Measurements from ENCODE around the gene RFPL2.

The RFPL2 gene

GRCh38 chr22:32204040-32204855 lies 625 bp downstream of the RFPL2 start:
- H3K18ac ChIP-seq (ENCODE audit: low read length): no peak overlapping the region
- H3K4me2 ChIP-seq (ENCODE audit: low read length): peak overlapping the region; percentile 64
- peak overlapping the region; percentile 6 for H3K23ac ChIP-seq (ENCODE audit: low read length)
- no peak overlapping the region for H4K8ac ChIP-seq (ENCODE audit: low read depth, low read length)
- no peak overlapping the region for H2BK120ac ChIP-seq (ENCODE audit: low read depth, low read length)
- H2BK15ac ChIP-seq (replicated peaks; ENCODE audit: low read depth): no peak overlapping the region
- no peak overlapping the region for H3K4ac ChIP-seq (ENCODE audit: low read depth, low read length)
- no peaks in the 10 kb centered on the region for H3K79me2 ChIP-seq (ENCODE audit: control insufficient read depth, insufficient read depth, low read length)
- DNase-seq: peak; percentile 64
- H3K36me3 ChIP-seq (ENCODE audit: control insufficient read depth, insufficient read depth, low read length): no peaks in the 10 kb centered on the region
- H3K27me3 ChIP-seq (ENCODE audit: insufficient read depth, low read length, poor library complexity): no peaks in the 10 kb centered on the region
- no peak overlapping the region for H2AK5ac ChIP-seq (ENCODE audit: low read length)
- H3K9ac ChIP-seq (ENCODE audit: low read length): peak overlapping the region; percentile 66
- peak overlapping the region; percentile 14 for H3K4me3 ChIP-seq (ENCODE audit: low read length)
- H4K5ac ChIP-seq (ENCODE audit: low read length): no peak overlapping the region
- H3K4me1 ChIP-seq (ENCODE audit: control insufficient read depth, low read depth, low read length): peaks cover 6% of the 10 kb centered on the region
- H3K79me1 ChIP-seq (ENCODE audit: low read length): peaks cover 1% of the 10 kb centered on the region
- peak overlapping the region; percentile 87 for H3K56ac ChIP-seq (ENCODE audit: low read length)
- no peak overlapping the region for H3K27ac ChIP-seq (ENCODE audit: low read depth, low read length)
- H2BK5ac ChIP-seq (ENCODE audit: low read length): no peak overlapping the region
- WGBS (ENCODE audit: extremely low coverage, insufficient coverage, low lambda C conversion rate): no CpG with 5 or more reads among the region's 42 CpGs

- no peaks in the 10 kb centered on the region for H3K79me1 ChIP-seq (ENCODE audit: low read length)
- H3K79me2 ChIP-seq (ENCODE audit: control insufficient read depth, insufficient read depth, low read length): no peaks in the 10 kb centered on the region
- no peak overlapping the region for H2BK120ac ChIP-seq (ENCODE audit: low read depth, low read length)
- no CpG with 5 or more reads among the region's 53 CpGs for WGBS (ENCODE audit: extremely low coverage, insufficient coverage, low lambda C conversion rate)
- peaks cover 6% of the 10 kb centered on the region for H3K4me1 ChIP-seq (ENCODE audit: control insufficient read depth, low read depth, low read length)
- no peaks in the 10 kb centered on the region for H3K27me3 ChIP-seq (ENCODE audit: insufficient read depth, low read length, poor library complexity)
- H3K27ac ChIP-seq (ENCODE audit: low read depth, low read length): peak overlapping the region; percentile 35
- peak overlapping the region; percentile 66 for H3K9ac ChIP-seq (ENCODE audit: low read length)
- no peak overlapping the region for H4K5ac ChIP-seq (ENCODE audit: low read length)
- H3K23ac ChIP-seq (ENCODE audit: low read length): peak overlapping the region; percentile 73
- no peak overlapping the region for H4K8ac ChIP-seq (ENCODE audit: low read depth, low read length)
- no peak for DNase-seq
- H2BK5ac ChIP-seq (ENCODE audit: low read length): no peak overlapping the region
- no peak overlapping the region for H3K4me3 ChIP-seq (ENCODE audit: low read length)
- peak overlapping the region; percentile 12 for H3K4me2 ChIP-seq (ENCODE audit: low read length)
- no peak overlapping the region for H2BK15ac ChIP-seq (replicated peaks; ENCODE audit: low read depth)
- H3K56ac ChIP-seq (ENCODE audit: low read length): peak overlapping the region; percentile 87
- no peak overlapping the region for H3K18ac ChIP-seq (ENCODE audit: low read length)
- no peak overlapping the region for H2AK5ac ChIP-seq (ENCODE audit: low read length)
- no peak overlapping the region for H3K4ac ChIP-seq (ENCODE audit: low read depth, low read length)
- no peaks in the 10 kb centered on the region for H3K36me3 ChIP-seq (ENCODE audit: control insufficient read depth, insufficient read depth, low read length)
Measured at GRCh38 chr22:32203181-32204039, 1.5 kb downstream of the RFPL2 start.

GRCh38 chr22:32202539-32203180 lies 2.2 kb downstream of the RFPL2 start:
- Histone ChIP-seq H3K27ac (ENCODE audit: low read depth, low read length) (peak overlapping the region; percentile 35), H2BK15ac (replicated peaks; ENCODE audit: low read depth) (no peak overlapping the region), H2BK5ac (ENCODE audit: low read length) (peak overlapping the region; percentile 44), H4K5ac (ENCODE audit: low read length) (no peak overlapping the region), H3K36me3 (ENCODE audit: control insufficient read depth, insufficient read depth, low read length) (no peaks in the 10 kb centered on the region), H2AK5ac (ENCODE audit: low read length) (no peak overlapping the region), H3K4me1 (ENCODE audit: control insufficient read depth, low read depth, low read length) (peaks cover 6% of the 10 kb centered on the region), H3K79me1 (ENCODE audit: low read length) (no peaks in the 10 kb centered on the region), H3K4me3 (ENCODE audit: low read length) (no peak overlapping the region), H4K8ac (ENCODE audit: low read depth, low read length) (no peak overlapping the region), H3K4me2 (ENCODE audit: low read length) (peak overlapping the region; percentile 25), H2BK120ac (ENCODE audit: low read depth, low read length) (no peak overlapping the region), H3K18ac (ENCODE audit: low read length) (no peak overlapping the region), H3K4ac (ENCODE audit: low read depth, low read length) (no peak overlapping the region), H3K23ac (ENCODE audit: low read length) (no peak overlapping the region), H3K79me2 (ENCODE audit: control insufficient read depth, insufficient read depth, low read length) (no peaks in the 10 kb centered on the region), H3K9ac (ENCODE audit: low read length) (peak overlapping the region; percentile 66), H3K27me3 (ENCODE audit: insufficient read depth, low read length, poor library complexity) (no peaks in the 10 kb centered on the region), H3K56ac (ENCODE audit: low read length) (peak overlapping the region; percentile 87)
- peak; percentile 80 for DNase-seq
- WGBS (ENCODE audit: extremely low coverage, insufficient coverage, low lambda C conversion rate): no CpG with 5 or more reads among the region's 29 CpGs

DNA sequence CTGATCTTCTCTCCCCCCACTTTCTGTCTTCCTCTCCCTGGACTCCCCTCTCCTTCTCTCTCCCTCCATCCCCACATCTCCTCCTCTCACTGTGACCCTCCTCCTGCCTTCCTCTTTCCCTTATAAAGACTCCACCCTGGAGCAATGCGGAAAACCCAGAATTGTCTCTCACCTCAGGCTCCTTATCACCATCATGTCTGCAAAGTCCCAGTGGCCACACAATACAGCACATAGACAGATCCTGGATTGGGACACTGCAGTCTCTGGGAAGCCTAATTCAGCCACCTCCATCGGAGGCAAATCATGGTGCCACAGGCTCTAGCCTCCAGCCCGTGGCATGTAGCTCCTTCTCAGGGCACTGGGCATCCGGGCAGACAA lies 2.7 kb downstream of the RFPL2 start:
- peak; percentile 84 for DNase-seq
- peak overlapping the region; percentile 44 for H2BK5ac ChIP-seq (ENCODE audit: low read length)
- no peaks in the 10 kb centered on the region for H3K36me3 ChIP-seq (ENCODE audit: control insufficient read depth, insufficient read depth, low read length)
- H4K5ac ChIP-seq (ENCODE audit: low read length): no peak overlapping the region
- H3K79me2 ChIP-seq (ENCODE audit: control insufficient read depth, insufficient read depth, low read length): no peaks in the 10 kb centered on the region
- H3K27ac ChIP-seq (ENCODE audit: low read depth, low read length): peak overlapping the region; percentile 22
- no peak overlapping the region for H3K4me3 ChIP-seq (ENCODE audit: low read length)
- H2AK5ac ChIP-seq (ENCODE audit: low read length): peak overlapping the region; percentile 39
- no peak overlapping the region for H3K18ac ChIP-seq (ENCODE audit: low read length)
- WGBS (ENCODE audit: extremely low coverage, insufficient coverage, low lambda C conversion rate): no CpG with 5 or more reads among the region's 4 CpGs
- H4K8ac ChIP-seq (ENCODE audit: low read depth, low read length): no peak overlapping the region
- H3K4ac ChIP-seq (ENCODE audit: low read depth, low read length): no peak overlapping the region
- H3K23ac ChIP-seq (ENCODE audit: low read length): no peak overlapping the region
- H3K79me1 ChIP-seq (ENCODE audit: low read length): no peaks in the 10 kb centered on the region
- H3K27me3 ChIP-seq (ENCODE audit: insufficient read depth, low read length, poor library complexity): no peaks in the 10 kb centered on the region
- no peak overlapping the region for H2BK15ac ChIP-seq (replicated peaks; ENCODE audit: low read depth)
- H3K4me1 ChIP-seq (ENCODE audit: control insufficient read depth, low read depth, low read length): peaks cover 6% of the 10 kb centered on the region
- H3K4me2 ChIP-seq (ENCODE audit: low read length): no peak overlapping the region
- H2BK120ac ChIP-seq (ENCODE audit: low read depth, low read length): no peak overlapping the region
- peak overlapping the region; percentile 87 for H3K56ac ChIP-seq (ENCODE audit: low read length)
- peak overlapping the region; percentile 66 for H3K9ac ChIP-seq (ENCODE audit: low read length)

DNA sequence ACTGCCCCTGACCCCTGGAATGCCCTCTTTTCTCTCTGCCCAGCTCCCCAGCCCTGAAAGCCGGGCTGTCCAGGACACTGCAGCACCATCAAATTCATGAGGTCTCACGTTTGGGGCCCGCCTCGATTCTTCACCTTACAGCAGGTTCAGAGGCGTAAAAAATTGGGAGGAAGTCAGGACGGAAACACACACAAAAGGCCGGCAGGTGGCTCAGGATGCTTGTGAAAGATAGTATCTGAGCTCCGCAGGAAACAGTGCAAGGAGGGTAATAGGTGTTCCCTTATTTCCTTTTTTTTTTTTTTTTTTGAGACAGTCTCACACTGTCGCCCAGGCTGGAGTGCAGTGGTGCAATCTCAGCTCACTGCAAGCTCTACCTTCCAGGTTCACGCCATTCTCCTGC lies 4.1 kb downstream of the RFPL2 start:
- Histone ChIP-seq H3K23ac (ENCODE audit: low read length) (no peak overlapping the region), H3K4ac (ENCODE audit: low read depth, low read length) (no peak overlapping the region), H3K4me3 (ENCODE audit: low read length) (no peak overlapping the region), H2AK5ac (ENCODE audit: low read length) (no peak overlapping the region), H3K18ac (ENCODE audit: low read length) (no peak overlapping the region), H2BK5ac (ENCODE audit: low read length) (no peak overlapping the region), H3K4me1 (ENCODE audit: control insufficient read depth, low read depth, low read length) (peaks cover 6% of the 10 kb centered on the region), H3K79me1 (ENCODE audit: low read length) (no peaks in the 10 kb centered on the region), H2BK120ac (ENCODE audit: low read depth, low read length) (no peak overlapping the region), H3K36me3 (ENCODE audit: control insufficient read depth, insufficient read depth, low read length) (no peaks in the 10 kb centered on the region), H3K9ac (ENCODE audit: low read length) (no peak overlapping the region), H4K5ac (ENCODE audit: low read length) (no peak overlapping the region), H4K8ac (ENCODE audit: low read depth, low read length) (no peak overlapping the region), H3K56ac (ENCODE audit: low read length) (no peak overlapping the region), H3K27ac (ENCODE audit: low read depth, low read length) (no peak overlapping the region), H2BK15ac (replicated peaks; ENCODE audit: low read depth) (no peak overlapping the region), H3K27me3 (ENCODE audit: insufficient read depth, low read length, poor library complexity) (no peaks in the 10 kb centered on the region), H3K4me2 (ENCODE audit: low read length) (no peak overlapping the region), H3K79me2 (ENCODE audit: control insufficient read depth, insufficient read depth, low read length) (no peaks in the 10 kb centered on the region)
- DNase-seq: peak; percentile 35
- no CpG with 5 or more reads among the region's 10 CpGs for WGBS (ENCODE audit: extremely low coverage, insufficient coverage, low lambda C conversion rate)
